Activated T-cell treated with anti-CD3 and anti-CD28 coated beads for 1 hour (primary cell): ENCODE data around the gene KRTAP24-1.

Experiments
- DNase-seq: peaks from one replicate; pipeline ENCODE4 v3.0.0-alpha.2; 2020; ENCODE audit warnings: low read depth

KRTAP24-1 gene

GRCh38 chr21:30282850-30283249 lies at the start of gene KRTAP24-1:
Gene KRTAP24-1, minus strand, starts transcription at chr21:30282950. Its CDS starts 18 bp downstream, at chr21:30282932.
- no peak for DNase-seq

GRCh38 chr21:30329203-30329875 lies 46.6 kb upstream of the KRTAP24-1 start:
- DNase-seq: no peak

GRCh38 chr21:30326390-30326789 lies 43.6 kb upstream of the KRTAP24-1 start:
- no peak for DNase-seq

GRCh38 chr21:30320215-30320614 lies 37.5 kb upstream of the KRTAP24-1 start, which contains the start of gene KRTAP26-1:
Gene KRTAP26-1, minus strand, starts transcription at chr21:30320315. Its CDS starts 280 bp downstream, at chr21:30320035.
- DNase-seq: no peak

- no peak for DNase-seq
Measured at GRCh38 chr21:30315701-30316100, 33.0 kb upstream of the KRTAP24-1 start.

- no peak for DNase-seq
Measured at GRCh38 chr21:30306884-30307283, 24.1 kb upstream of the KRTAP24-1 start.

- DNase-seq: no peak
Measured at GRCh38 chr21:30305136-30305535, 22.4 kb upstream of the KRTAP24-1 start.

GRCh38 chr21:30289215-30289614 lies 6.5 kb upstream of the KRTAP24-1 start, which contains the start of gene KRTAP25-1:
Gene KRTAP25-1, minus strand, starts transcription at chr21:30289514. Its CDS starts 24 bp downstream, at chr21:30289490.
- DNase-seq: no peak

GRCh38 chr21:30271611-30272010 lies 11.1 kb downstream of the KRTAP24-1 start:
- DNase-seq: no peak

GRCh38 chr21:30271156-30271555 lies 11.6 kb downstream of the KRTAP24-1 start:
- DNase-seq: no peak

- no peak for DNase-seq
Measured at GRCh38 chr21:30269803-30270530, 12.8 kb downstream of the KRTAP24-1 start.

- no peak for DNase-seq
Measured at GRCh38 chr21:30268608-30269197, 14.0 kb downstream of the KRTAP24-1 start.

- DNase-seq: no peak
Measured at GRCh38 chr21:30257773-30258172, 25.0 kb downstream of the KRTAP24-1 start.

GRCh38 chr21:30256100-30256499 lies 26.6 kb downstream of the KRTAP24-1 start:
- DNase-seq: no peak

- no peak for DNase-seq
Measured at GRCh38 chr21:30255679-30256078, 27.1 kb downstream of the KRTAP24-1 start.

GRCh38 chr21:30251781-30252180 lies 31.0 kb downstream of the KRTAP24-1 start:
- no peak for DNase-seq

GRCh38 chr21:30249936-30250335 lies 32.8 kb downstream of the KRTAP24-1 start:
- DNase-seq: no peak

- DNase-seq: no peak
Measured at GRCh38 chr21:30248844-30249243, 33.9 kb downstream of the KRTAP24-1 start.

GRCh38 chr21:30245061-30245460 lies 37.7 kb downstream of the KRTAP24-1 start:
- DNase-seq: no peak

GRCh38 chr21:30243691-30244090 lies 39.1 kb downstream of the KRTAP24-1 start:
- no peak for DNase-seq

- no peak for DNase-seq
Measured at GRCh38 chr21:30240661-30241060, 42.1 kb downstream of the KRTAP24-1 start.

- no peak for DNase-seq
Measured at GRCh38 chr21:30238168-30238567, 44.6 kb downstream of the KRTAP24-1 start.

GRCh38 chr21:30234643-30235042 lies 48.1 kb downstream of the KRTAP24-1 start:
- DNase-seq: no peak
